HEK293T (cell line): ENCODE data around the gene RGN.
A peak's percentile ranks its signal among the peaks of the same experiment; 100 is the strongest.
"Not testable (repeated sequence)": the region's sequence is repeated elsewhere in the genome, so short reads cannot be mapped to it uniquely, and the experiment has no call there.

Source experiments
- CTCF ChIA-PET: fragments of 350-600 bp; formaldehyde crosslinking; extraction: SDS; loops from one replicate; lab custom pipeline; 2021; ENCODE audit warnings: antibody characterized with exemption, inconsistent platforms; lab: Yijun Ruan, JAX
- POLR2A ChIA-PET: fragments of 350-600 bp; formaldehyde crosslinking; extraction: SDS; loops from one replicate; lab custom pipeline; 2020; ENCODE audit warnings: antibody characterized with exemption, inconsistent platforms; lab: Yijun Ruan, JAX
- DNase-seq: peaks from one replicate; pipeline ENCODE4 v3.0.0; 2012; ENCODE audit warnings: mixed read lengths; ENCODE audit errors: extremely low spot score
- ARNT ChIP-seq: fragments of 450-650 bp; IDR thresholded peaks from 2 replicates; pipeline ENCODE4 v1.6.1; 2017; ENCODE audit warnings: mild to moderate bottlenecking
- BHLHE40 ChIP-seq: fragments of 450-650 bp; IDR thresholded peaks from 2 replicates; pipeline ENCODE4 v1.6.1; 2016; ENCODE audit warnings: mild to moderate bottlenecking, moderate library complexity, borderline replicate concordance
- CTBP1 ChIP-seq: fragments of 450-650 bp; IDR thresholded peaks from 2 replicates; pipeline ENCODE4 v1.6.1; 2016; ENCODE audit warnings: borderline replicate concordance
- ELF4 ChIP-seq: fragments of 450-650 bp; IDR thresholded peaks from 2 replicates; pipeline ENCODE4 v1.6.1; 2017; ENCODE audit warnings: antibody characterized with exemption
- FOXA1 ChIP-seq: fragments of 450-650 bp; IDR thresholded peaks from 2 replicates; pipeline ENCODE4 v1.6.1; 2016; ENCODE audit warnings: mild to moderate bottlenecking
- FOXK2 ChIP-seq: fragments of 450-650 bp; IDR thresholded peaks from 2 replicates; pipeline ENCODE4 v1.6.1; 2016; ENCODE audit warnings: mild to moderate bottlenecking
- FOXM1 ChIP-seq: fragments of 450-650 bp; IDR thresholded peaks from 2 replicates; pipeline ENCODE4 v1.6.1; 2017; ENCODE audit warnings: mild to moderate bottlenecking, borderline replicate concordance
- HDGF ChIP-seq: fragments of 450-650 bp; IDR thresholded peaks from 2 replicates; pipeline ENCODE4 v1.6.1; 2017; ENCODE audit warnings: antibody characterized with exemption, borderline replicate concordance
- L3MBTL2 ChIP-seq: fragments of 450-650 bp; conservative IDR thresholded peaks from 2 replicates; pipeline ENCODE4 v1.6.1; 2016; ENCODE audit warnings: mild to moderate bottlenecking
- LEF1 ChIP-seq: fragments of 450-650 bp; IDR thresholded peaks from 2 replicates; pipeline ENCODE4 v1.6.1; 2017; ENCODE audit warnings: mild to moderate bottlenecking, borderline replicate concordance
- NFRKB ChIP-seq: fragments of 450-650 bp; IDR thresholded peaks from 2 replicates; pipeline ENCODE4 v1.6.1; 2016; ENCODE audit warnings: mild to moderate bottlenecking, moderate library complexity
- SP1 ChIP-seq: fragments of 450-650 bp; IDR thresholded peaks from 2 replicates; pipeline ENCODE4 v1.6.1; 2017
- SUZ12 ChIP-seq: fragments of 450-650 bp; IDR thresholded peaks from 2 replicates; pipeline ENCODE4 v1.6.1; 2016; ENCODE audit warnings: mild to moderate bottlenecking
- TARDBP ChIP-seq: fragments of 450-650 bp; IDR thresholded peaks from 2 replicates; pipeline ENCODE4 v1.6.1; 2016
- ZNF384 ChIP-seq: fragments of 450-650 bp; IDR thresholded peaks from 2 replicates; pipeline ENCODE4 v1.6.1; 2016
- TF ChIP-seq, protein P1 (sequence below): fragments of 450-650 bp; IDR thresholded peaks from 2 replicates; pipeline ENCODE4 v1.6.1; 2016

Gene RGN

GRCh38 chrX:47112316-47112954 is 34.2 kb downstream of the RGN start:
- no peak for DNase-seq
- ChIA-PET CTCF (interaction anchor here (0.6 kb wide), 1 partner anchor 55 kb away, joined by 3 read pairs; no protein-coding TSS in a partner anchor), POLR2A (no interaction called here)
- TF ChIP-seq ARNT (no peak), FOXM1 (no peak), L3MBTL2 (no peak), NFRKB (no peak), HDGF (no peak), LEF1 (no peak), SUZ12 (no peak), BHLHE40 (no peak)
- TF ChIP-seq, protein P1, sequence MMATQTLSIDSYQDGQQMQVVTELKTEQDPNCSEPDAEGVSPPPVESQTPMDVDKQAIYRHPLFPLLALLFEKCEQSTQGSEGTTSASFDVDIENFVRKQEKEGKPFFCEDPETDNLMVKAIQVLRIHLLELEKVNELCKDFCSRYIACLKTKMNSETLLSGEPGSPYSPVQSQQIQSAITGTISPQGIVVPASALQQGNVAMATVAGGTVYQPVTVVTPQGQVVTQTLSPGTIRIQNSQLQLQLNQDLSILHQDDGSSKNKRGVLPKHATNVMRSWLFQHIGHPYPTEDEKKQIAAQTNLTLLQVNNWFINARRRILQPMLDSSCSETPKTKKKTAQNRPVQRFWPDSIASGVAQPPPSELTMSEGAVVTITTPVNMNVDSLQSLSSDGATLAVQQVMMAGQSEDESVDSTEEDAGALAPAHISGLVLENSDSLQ = no peak

DNA sequence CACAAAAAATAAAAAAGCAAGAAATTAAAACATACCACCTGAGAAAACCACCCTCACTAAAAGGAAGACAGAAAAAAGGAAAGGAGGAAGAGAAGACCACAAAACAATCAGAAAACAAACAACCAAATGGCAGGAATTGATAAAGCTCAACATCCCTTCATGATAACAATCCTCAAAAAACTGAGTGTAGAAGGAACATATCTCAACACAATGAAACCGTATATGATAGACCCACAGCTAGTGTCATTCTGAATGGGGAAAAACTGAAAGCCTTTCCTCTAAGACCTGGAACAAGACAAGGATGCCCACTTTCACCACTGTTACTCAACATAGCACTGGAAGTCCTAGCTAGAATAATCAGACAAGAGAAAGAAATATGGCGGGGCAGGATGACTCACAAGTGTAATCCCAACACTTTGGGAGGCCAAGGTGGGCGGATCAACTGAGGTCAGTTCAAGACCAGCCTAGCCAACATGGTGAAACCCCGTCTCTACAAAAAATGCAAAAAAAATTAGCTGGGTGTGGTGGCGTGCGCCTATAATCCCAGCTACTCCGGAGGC is 38.4 kb downstream of the RGN start:
- DNase-seq, CTCF ChIA-PET: not testable (repeated sequence)
- POLR2A ChIA-PET = interaction anchor here (2.4 kb wide), 1 partner anchor 13 kb away, joined by 7 read pairs; no protein-coding TSS in a partner anchor

DNA sequence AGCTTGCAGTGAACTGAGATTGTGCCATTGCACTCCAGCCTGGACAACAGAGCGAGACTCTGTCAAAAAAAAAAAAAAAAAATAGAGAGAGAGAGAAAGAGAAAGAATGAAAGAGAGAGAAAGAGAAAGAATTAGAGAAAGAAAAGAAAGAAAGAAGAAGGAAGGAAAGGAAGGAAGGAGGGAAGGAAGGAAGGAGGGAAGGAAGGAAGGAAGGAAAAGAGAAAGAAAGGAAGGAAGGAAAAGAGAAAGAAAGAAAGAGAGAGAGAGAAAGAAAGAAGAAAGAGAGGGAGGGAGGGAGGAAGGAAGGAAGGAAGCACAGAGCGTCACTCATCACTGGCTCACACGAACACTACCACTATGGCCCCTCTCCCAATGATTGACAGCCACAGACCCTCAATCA is 46.2 kb downstream of the RGN start:
- POLR2A ChIA-PET = interaction anchor here (1.8 kb wide), 1 partner anchor 20 kb away, joined by 5 read pairs; the partner anchor contains the start of genes NDUFB11 and RBM10
- DNase-seq, CTCF ChIA-PET: not testable (repeated sequence)
- TF ChIP-seq, protein P1 = peak; percentile 60; the same call in 1 of the 2 replicates

GRCh38 chrX:47129157-47129898 is 51.1 kb downstream of the RGN start:
- peak; percentile 90 for DNase-seq
- POLR2A ChIA-PET = interaction anchor here (0.5 to 5.3 kb wide), 13 partner anchors 8 to 545 kb away, joined by 3 to 76 read pairs (median 4); partner anchors contain the start of genes NDUFB11 and RBM10
- CTCF ChIA-PET = interaction anchor here (1.5 kb wide), 1 partner anchor 16 kb away, joined by 4 read pairs; the partner anchor contains the start of gene RBM10
- 0 out of 2 replicates have a peak, but pooled peaks have one; percentile 2 for TF ChIP-seq L3MBTL2
- TF ChIP-seq FOXM1 = no peak
- peak; percentile 21; the same call in 1 of the 2 replicates for TF ChIP-seq ELF4
- no peak for TF ChIP-seq FOXK2
- TF ChIP-seq, protein P1 = peak; percentile 100
- peak; percentile 68; the same call in 1 of the 2 replicates for TF ChIP-seq SP1

DNA sequence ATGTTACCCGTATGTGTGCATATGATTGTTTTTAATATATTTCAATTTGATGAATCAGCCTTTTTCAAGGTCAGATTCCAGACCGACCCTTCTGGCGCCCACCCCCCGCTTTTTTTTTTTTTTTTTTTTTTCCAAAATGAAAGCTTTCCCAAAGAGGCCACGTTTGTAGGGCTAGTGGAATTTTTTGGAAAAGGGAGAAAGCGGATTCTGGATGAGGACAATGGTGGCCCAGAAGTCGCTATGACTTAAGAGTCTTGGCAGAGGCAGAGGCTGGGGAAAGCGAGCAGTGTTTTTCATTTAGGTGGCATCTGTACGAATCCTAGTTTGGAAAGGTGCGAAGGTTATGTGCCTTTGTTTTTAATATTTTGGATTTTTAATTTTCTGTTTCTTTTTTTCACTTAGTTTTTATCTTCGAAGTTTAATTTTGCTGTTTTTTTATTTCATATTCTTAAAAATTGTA is 51.7 kb downstream of the RGN start:
- TF ChIP-seq CTBP1 = no peak
- peak; percentile 58; the same call in 1 of the 2 replicates for TF ChIP-seq ZNF384
- CTCF ChIA-PET = interaction anchor here (1.5 kb wide), 1 partner anchor 15 kb away, joined by 4 read pairs; the partner anchor contains the start of gene RBM10
- POLR2A ChIA-PET = interaction anchor here (0.6 to 5.3 kb wide), 12 partner anchors 8 to 545 kb away, joined by 3 to 76 read pairs (median 4); partner anchors contain the start of genes NDUFB11 and RBM10
- DNase-seq = no peak

- no peak for DNase-seq
- POLR2A ChIA-PET = no interaction called here
- TF ChIP-seq HDGF = no peak
- no peak for TF ChIP-seq FOXA1
- no peak for TF ChIP-seq LEF1
- no peak for TF ChIP-seq ZNF384
- no peak for TF ChIP-seq TARDBP
- TF ChIP-seq L3MBTL2 = no peak
- no peak for TF ChIP-seq FOXM1
- CTCF ChIA-PET = no interaction called here
These were observed 55.2 kb downstream of the RGN start for GRCh38 chrX:47133493-47133892.

DNA sequence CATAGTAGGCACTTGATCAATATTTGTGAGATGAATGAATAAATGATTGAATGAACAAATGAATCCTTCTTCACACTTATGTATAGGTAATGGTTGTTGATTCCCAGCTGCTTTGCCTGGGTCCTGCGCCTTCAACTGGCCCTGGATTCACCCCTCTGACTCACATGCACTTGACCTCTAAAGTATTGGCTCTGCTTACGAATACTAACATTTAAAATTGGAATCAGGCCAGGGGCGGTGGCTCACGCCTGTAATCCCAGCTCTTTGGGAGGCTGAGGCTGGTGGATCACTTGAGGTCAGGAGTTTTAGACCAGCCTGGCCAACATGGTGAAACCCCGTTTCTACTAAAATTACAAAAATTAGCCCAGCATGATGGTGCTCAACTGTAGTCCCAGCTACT is 57.4 kb downstream of the RGN start:
- POLR2A ChIA-PET = interaction anchor here (1.7 kb wide), 1 partner anchor 9 kb away, joined by 14 read pairs; the partner anchor contains the start of genes NDUFB11 and RBM10
- DNase-seq, CTCF ChIA-PET: not testable (repeated sequence)
